Stimulated activated CD8-positive, alpha-beta memory T cell treated with anti-CD3 and anti-CD28 coated beads, Interleukin-2, amount 100 ng/mL, for 1 hour (primary cell): ENCODE results near the gene BDKRB1.
A peak's percentile ranks its signal among the peaks of the same experiment; 100 is the strongest.

Experiments
- DNase-seq, 2 donors: peaks; one replicate each; pipeline ENCODE4 v3.0.0-alpha.2; 2020; ENCODE audit warnings: low read depth in 2 of 2

The BDKRB1 gene

GRCh38 chr14:96261053-96261452 lies 5.0 kb downstream of the BDKRB1 start:
- DNase-seq = no peak

- no peak for DNase-seq
These were observed 6.0 kb downstream of the BDKRB1 start for GRCh38 chr14:96261772-96262655.

GRCh38 chr14:96263347-96264199 lies 7.6 kb downstream of the BDKRB1 start:
- DNase-seq = no peak

GRCh38 chr14:96264200-96264553 lies 8.2 kb downstream of the BDKRB1 start:
- DNase-seq = no peak

- no peak for DNase-seq
These were observed 8.8 kb downstream of the BDKRB1 start for GRCh38 chr14:96264853-96265252.

GRCh38 chr14:96265383-96266095 lies 9.5 kb downstream of the BDKRB1 start:
- no peak for DNase-seq

- no peak for DNase-seq
These were observed 11.3 kb downstream of the BDKRB1 start for GRCh38 chr14:96267336-96267735.

- DNase-seq = no peak
These were observed 11.9 kb downstream of the BDKRB1 start for GRCh38 chr14:96267916-96268315.

- no peak for DNase-seq
These were observed 12.7 kb downstream of the BDKRB1 start for GRCh38 chr14:96268431-96269358.

- no peak for DNase-seq
These were observed 13.3 kb downstream of the BDKRB1 start for GRCh38 chr14:96269359-96269710.

- no peak for DNase-seq
These were observed 14.8 kb downstream of the BDKRB1 start for GRCh38 chr14:96270565-96271420.

- no peak for DNase-seq
These were observed 15.4 kb downstream of the BDKRB1 start for GRCh38 chr14:96271421-96271762.

GRCh38 chr14:96272777-96273473 lies 16.9 kb downstream of the BDKRB1 start:
- DNase-seq = no peak

GRCh38 chr14:96273629-96274028 lies 17.6 kb downstream of the BDKRB1 start:
- no peak for DNase-seq

GRCh38 chr14:96274122-96274521 lies 18.1 kb downstream of the BDKRB1 start:
- DNase-seq = no peak

- no peak for DNase-seq
These were observed 18.5 kb downstream of the BDKRB1 start for GRCh38 chr14:96274543-96274942.

GRCh38 chr14:96275177-96276112 lies 19.4 kb downstream of the BDKRB1 start:
- peak; percentile 14 to 48 for DNase-seq

- no peak for DNase-seq
These were observed 21.9 kb downstream of the BDKRB1 start for GRCh38 chr14:96277890-96278289.

GRCh38 chr14:96279564-96279963 lies 23.6 kb downstream of the BDKRB1 start:
- DNase-seq = no peak
